ENCODE measurements around the gene CDK14.
"Not testable (repeated sequence)": the region's sequence is repeated elsewhere in the genome, so short reads cannot be mapped to it uniquely, and the experiment has no call there.

Gene CDK14

GRCh38 chr7:90629297-90629918 lies 33.3 kb downstream of the CDK14 start:
- DNase-seq (ENCODE audit: low read depth in 2 of 2), result no peak

DNA sequence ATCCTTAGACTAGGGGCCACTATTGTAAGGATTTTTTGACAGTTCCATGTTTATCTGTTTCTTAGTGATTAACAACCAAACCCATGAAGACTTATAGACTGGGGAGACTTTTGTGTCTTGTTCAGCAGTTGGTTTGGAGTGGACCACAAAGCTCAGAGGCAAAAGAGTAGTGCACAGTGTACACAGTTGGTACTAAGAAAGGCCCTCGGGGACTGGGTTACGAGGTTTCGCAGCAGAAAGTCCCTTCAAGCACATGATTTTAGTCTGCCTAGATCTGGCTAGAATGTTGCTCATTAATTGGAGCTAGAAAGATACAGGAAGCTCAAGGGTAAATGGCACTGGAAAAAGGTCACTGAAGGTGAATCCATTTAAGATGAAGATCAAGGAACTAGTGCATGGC lies 35.4 kb downstream of the CDK14 start:
- no peak for DNase-seq (ENCODE audit: low read depth in 2 of 2)

DNA sequence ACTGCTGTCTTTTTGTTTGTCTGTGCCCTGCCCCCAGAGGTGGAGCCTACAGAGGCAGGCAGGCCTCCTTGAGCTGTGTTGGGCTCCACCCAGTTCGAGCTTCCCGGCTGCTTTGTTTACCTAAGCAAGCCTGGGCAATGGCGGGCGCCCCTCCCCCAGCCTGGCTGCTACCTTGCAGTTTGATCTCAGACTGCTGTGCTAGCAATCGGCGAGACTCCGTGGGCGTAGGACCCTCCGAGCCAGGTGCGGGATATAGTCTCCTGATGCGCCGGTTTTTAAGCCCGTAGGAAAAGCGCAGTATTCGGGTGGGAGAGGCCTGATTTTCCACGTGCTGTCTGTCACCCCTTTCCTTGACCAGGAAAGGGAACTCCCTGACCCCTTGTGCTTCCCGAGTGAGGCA lies 43.6 kb downstream of the CDK14 start:
- DNase-seq (ENCODE audit: low read depth in 2 of 2), result not testable (repeated sequence)

- no peak for DNase-seq (ENCODE audit: low read depth in 2 of 2)
Observed at GRCh38 chr7:90642978-90643377, 46.9 kb downstream of the CDK14 start.

- DNase-seq (ENCODE audit: low read depth in 2 of 2), result no peak
Observed at GRCh38 chr7:90645784-90646183, 49.7 kb downstream of the CDK14 start.

GRCh38 chr7:90648107-90648506 lies 52.0 kb downstream of the CDK14 start:
- DNase-seq (ENCODE audit: low read depth in 2 of 2), result no peak

DNA sequence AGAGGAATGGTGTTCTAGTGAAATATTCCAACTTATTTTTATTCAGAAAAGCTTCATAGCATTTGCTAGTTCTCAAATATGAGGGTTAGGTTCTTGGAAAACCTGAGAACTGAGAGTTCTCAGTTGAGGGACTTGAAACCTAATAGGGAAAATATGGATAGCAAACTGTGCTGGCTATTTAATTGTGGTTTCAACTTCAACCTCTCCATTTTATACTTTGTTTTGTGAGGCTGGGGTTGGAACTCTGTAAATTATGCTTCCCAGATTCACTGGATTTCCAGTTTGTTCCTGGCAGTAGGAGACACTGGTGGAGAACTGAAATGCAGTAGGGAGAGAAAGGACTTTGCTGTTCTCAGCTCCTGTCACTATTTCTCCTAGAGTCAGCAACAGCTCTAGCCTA lies 52.7 kb downstream of the CDK14 start:
- DNase-seq (ENCODE audit: low read depth in 2 of 2), result no peak

- no peak for DNase-seq (ENCODE audit: low read depth in 2 of 2)
Observed at GRCh38 chr7:90654718-90655427, 58.8 kb downstream of the CDK14 start.

GRCh38 chr7:90655566-90655965 lies 59.4 kb downstream of the CDK14 start:
- no peak for DNase-seq (ENCODE audit: low read depth in 2 of 2)

- DNase-seq (ENCODE audit: low read depth in 2 of 2), result no peak
Observed at GRCh38 chr7:90657481-90657880, 61.4 kb downstream of the CDK14 start.

GRCh38 chr7:90660100-90660499 lies 64.0 kb downstream of the CDK14 start:
- DNase-seq (ENCODE audit: low read depth in 2 of 2), result no peak

GRCh38 chr7:90660819-90661218 lies 64.7 kb downstream of the CDK14 start:
- DNase-seq (ENCODE audit: low read depth in 2 of 2), result no peak

GRCh38 chr7:90661290-90662151 lies 65.4 kb downstream of the CDK14 start:
- DNase-seq (ENCODE audit: low read depth in 2 of 2), result no peak

DNA sequence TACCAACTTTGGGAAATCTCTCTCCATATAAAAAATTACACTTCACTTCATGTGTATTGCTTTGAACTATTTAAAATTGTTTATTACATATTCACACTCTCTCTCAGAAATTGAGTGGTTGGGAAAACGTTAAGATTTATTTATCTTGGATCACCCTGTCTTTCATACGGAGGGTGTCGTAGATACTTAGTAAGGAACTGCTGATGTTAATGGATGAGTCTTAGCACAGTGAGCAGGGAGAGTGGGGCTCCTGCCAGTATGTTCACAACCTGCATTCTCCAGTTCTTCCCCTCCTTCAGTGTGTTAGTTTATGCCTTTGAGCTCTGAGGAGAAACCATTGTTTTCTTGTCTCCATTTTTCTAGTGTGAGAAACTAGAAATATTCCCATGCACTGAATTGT lies 67.1 kb downstream of the CDK14 start:
- DNase-seq (ENCODE audit: low read depth in 2 of 2), result no peak

- no peak for DNase-seq (ENCODE audit: low read depth in 2 of 2)
Observed at GRCh38 chr7:90666186-90666585, 70.1 kb downstream of the CDK14 start.

DNA sequence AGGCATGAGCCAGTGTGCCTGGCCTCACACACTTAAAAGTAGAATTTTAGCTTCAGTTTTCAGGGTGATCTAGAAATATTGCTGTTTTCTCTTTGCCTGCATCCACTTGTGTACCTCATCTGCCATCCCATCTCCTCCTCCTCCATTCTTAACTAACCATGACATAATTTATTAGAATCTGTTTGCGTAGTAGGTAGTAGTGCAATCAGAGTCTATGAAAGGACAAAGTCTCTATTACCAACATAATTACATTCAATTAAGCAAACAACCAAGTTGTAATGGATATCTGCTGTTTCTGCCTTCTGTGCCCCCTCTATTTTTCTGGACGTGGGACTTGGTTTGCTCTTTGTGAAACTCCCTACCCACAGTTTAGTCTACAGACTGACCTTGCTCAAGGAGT lies 72.9 kb downstream of the CDK14 start:
- no peak for DNase-seq (ENCODE audit: low read depth in 2 of 2)

DNA sequence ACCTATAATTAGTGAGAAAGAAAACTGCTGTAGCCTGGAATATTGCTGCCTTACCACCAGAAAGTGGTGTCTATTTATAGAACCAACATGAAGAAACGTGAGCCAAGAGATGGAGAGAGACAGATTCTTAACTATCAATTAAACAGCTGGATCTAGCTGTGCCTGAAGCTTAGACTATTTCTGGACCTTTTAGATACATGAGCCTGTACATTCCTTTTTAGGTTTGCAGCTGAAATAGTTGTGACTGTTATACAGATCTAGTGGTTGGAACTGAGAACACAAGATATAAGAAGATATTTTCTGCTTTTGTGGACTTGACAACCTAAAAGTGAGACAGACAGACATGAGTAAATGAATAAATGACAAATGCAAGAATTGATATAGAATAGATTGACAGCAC lies 73.4 kb downstream of the CDK14 start:
- no peak for DNase-seq (ENCODE audit: low read depth in 2 of 2)

GRCh38 chr7:90671571-90671970 lies 75.5 kb downstream of the CDK14 start:
- DNase-seq (ENCODE audit: low read depth in 2 of 2), result no peak

- no peak for DNase-seq (ENCODE audit: low read depth in 2 of 2)
Observed at GRCh38 chr7:90672210-90672609, 76.1 kb downstream of the CDK14 start.

DNA sequence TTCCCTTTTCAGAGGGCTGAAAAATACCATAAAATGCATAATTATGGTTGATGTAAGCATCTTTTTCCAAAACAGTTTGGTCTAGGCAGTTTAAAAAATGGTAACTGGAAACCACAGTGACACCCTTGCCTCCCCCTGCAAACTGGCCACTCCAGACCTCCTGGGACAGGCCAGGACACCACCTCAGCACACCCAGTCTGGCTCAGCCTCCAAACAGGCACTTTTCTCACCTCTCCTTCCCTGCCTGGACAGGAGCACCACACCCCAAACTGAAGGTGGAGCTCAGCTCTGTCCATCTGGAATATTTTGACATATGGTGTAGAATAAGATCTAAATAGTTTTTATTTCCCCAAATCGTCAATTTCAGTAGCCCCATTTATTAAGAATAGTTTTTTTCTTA lies 78.5 kb downstream of the CDK14 start:
- DNase-seq (ENCODE audit: low read depth in 2 of 2), result no peak

DNA sequence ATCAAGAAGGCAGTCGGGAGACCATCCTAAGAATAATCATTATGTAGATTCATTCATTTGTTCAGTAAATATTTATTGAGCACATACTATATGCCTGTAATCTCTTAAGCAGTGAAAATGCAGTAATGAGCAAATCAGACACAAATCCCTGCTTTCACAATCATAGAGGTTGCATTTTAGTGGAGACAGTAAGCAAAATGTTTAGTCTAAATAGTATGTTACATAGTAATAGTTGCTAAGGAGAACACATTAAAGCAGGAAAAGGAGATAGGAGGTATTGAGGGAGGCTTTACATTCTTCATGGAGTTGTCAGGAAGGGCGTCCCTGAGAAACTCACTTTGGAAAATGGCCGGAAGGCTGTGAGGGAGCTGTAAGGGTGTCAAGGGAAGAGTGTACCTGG lies 79.9 kb downstream of the CDK14 start:
- DNase-seq (ENCODE audit: low read depth in 2 of 2), result no peak

DNA sequence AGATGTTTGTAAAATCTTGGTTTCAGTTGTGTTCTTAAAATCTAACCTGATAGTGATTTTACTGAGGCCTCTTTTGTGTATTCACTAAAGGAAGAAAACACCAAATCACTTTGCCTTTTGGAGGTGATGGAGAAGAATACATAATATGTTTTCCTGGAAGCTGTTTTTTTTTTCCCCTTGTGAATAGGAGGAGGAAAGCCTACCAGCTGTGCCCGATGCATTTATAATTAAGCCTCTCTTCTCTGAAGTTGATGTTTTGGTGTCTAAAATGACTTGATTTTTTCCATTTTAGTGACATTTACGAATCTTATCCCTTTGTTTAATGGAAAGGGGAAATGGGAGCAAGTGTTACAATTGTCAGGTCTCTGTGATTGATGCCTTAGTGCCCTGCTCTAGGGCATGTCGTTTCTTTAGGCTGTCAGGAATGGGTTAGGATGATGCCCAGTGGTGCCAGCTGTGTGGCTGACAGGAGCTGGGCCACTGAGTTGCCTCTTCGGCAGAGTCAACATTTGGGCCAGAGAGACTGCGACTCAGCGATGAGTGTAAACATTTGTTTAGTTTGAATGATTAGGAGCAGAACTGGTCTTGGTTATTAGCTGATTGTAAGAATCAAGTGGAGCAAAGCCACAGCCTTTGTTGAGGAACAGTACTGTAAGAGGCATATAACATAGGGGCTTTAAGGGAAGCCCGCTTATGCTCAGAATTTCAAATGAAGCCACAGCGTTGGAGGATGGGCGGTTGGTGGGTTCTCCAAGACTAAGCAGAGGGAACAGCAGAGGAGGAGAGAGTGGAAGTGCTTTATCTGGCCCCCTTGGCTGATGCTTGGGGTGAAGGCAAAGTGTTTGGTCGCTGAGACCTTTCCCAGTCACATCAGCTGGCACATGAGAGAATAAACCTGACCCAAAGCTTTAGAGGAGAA lies 81.6 kb downstream of the CDK14 start:
- no peak for DNase-seq (ENCODE audit: low read depth in 2 of 2)

All from stimulated activated CD8-positive, alpha-beta memory T cell treated with anti-CD3 and anti-CD28 coated beads, Interleukin-2, amount 100 ng/mL, for 48 hours (primary cell).